Amniotic stem cell (primary cell): ENCODE measurements around the gene IRF2.

Experiments
- DNase-seq: peaks from one replicate; lab custom pipeline; 2025; lab: John Stamatoyannopoulos, UW

Gene IRF2

GRCh38 chr4:184473499-184474262 is 669 bp downstream of the IRF2 start:
- DNase-seq, result no peak

GRCh38 chr4:184472614-184473498 is 1.5 kb downstream of the IRF2 start:
- peak; percentile 31 for DNase-seq

GRCh38 chr4:184471881-184472613 is 2.3 kb downstream of the IRF2 start:
- DNase-seq, result no peak

GRCh38 chr4:184470785-184471110 is 3.6 kb downstream of the IRF2 start:
- no peak for DNase-seq

GRCh38 chr4:184466634-184467033 is 7.7 kb downstream of the IRF2 start:
- DNase-seq, result no peak

- no peak for DNase-seq
These were observed 9.4 kb downstream of the IRF2 start for GRCh38 chr4:184464759-184465454.

GRCh38 chr4:184463856-184464255 is 10.5 kb downstream of the IRF2 start:
- no peak for DNase-seq

- no peak for DNase-seq
These were observed 11.2 kb downstream of the IRF2 start for GRCh38 chr4:184463158-184463557.

GRCh38 chr4:184462724-184463123 is 11.6 kb downstream of the IRF2 start:
- DNase-seq, result no peak

GRCh38 chr4:184461711-184462441 is 12.5 kb downstream of the IRF2 start:
- DNase-seq, result no peak

- DNase-seq, result no peak
These were observed 13.7 kb downstream of the IRF2 start for GRCh38 chr4:184460499-184461285.

- DNase-seq, result no peak
These were observed 14.9 kb downstream of the IRF2 start for GRCh38 chr4:184459413-184459812.

GRCh38 chr4:184457535-184458249 is 16.7 kb downstream of the IRF2 start:
- no peak for DNase-seq

- no peak for DNase-seq
These were observed 18.0 kb downstream of the IRF2 start for GRCh38 chr4:184456337-184456736.

GRCh38 chr4:184455299-184455698 is 19.1 kb downstream of the IRF2 start:
- no peak for DNase-seq

GRCh38 chr4:184453365-184454160 is 20.8 kb downstream of the IRF2 start:
- peak; percentile 85 for DNase-seq

- no peak for DNase-seq
These were observed 21.6 kb downstream of the IRF2 start for GRCh38 chr4:184452740-184453139.

- DNase-seq, result no peak
These were observed 22.6 kb downstream of the IRF2 start for GRCh38 chr4:184451726-184452125.
